ENCODE measurements around the gene SVIL.

DNA sequence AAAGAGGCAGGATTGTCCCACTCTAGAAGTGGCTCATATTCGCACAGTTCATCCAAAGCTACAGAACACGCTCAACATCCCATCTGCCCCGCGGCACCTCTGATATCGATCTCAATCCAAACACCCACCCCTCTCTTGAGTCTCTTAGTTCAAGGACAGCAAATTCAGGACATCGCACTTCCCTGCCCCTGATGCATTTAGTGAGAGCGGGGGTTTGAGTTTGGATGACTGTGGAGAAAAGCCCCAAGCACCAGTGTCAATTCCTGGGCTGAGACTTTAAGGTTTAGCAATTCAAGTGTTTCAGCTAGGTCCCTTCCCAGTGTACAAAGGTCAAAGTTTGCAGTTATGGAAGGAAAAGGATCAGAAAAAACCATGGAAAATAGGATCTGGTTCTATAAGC, 179.7 kb downstream of the SVIL start:
- TF ChIP-seq, protein P1, sequence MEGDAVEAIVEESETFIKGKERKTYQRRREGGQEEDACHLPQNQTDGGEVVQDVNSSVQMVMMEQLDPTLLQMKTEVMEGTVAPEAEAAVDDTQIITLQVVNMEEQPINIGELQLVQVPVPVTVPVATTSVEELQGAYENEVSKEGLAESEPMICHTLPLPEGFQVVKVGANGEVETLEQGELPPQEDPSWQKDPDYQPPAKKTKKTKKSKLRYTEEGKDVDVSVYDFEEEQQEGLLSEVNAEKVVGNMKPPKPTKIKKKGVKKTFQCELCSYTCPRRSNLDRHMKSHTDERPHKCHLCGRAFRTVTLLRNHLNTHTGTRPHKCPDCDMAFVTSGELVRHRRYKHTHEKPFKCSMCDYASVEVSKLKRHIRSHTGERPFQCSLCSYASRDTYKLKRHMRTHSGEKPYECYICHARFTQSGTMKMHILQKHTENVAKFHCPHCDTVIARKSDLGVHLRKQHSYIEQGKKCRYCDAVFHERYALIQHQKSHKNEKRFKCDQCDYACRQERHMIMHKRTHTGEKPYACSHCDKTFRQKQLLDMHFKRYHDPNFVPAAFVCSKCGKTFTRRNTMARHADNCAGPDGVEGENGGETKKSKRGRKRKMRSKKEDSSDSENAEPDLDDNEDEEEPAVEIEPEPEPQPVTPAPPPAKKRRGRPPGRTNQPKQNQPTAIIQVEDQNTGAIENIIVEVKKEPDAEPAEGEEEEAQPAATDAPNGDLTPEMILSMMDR (conservative IDR thresholded peaks at IDR 0.05 in 1 of 2, IDR thresholded peaks at IDR 0.05 in 1 of 2; ENCODE audit: low read depth in 1 of 2, low read length in 2 of 2) = no peak
- TF ChIP-seq EZH2 (IDR thresholded peaks at IDR 0.05; ENCODE audit: low read length, missing control alignments) = no peak

All from fibroblast of lung (primary cell).